DMS114 treated with DMSO at 0.1 percent for 48 hours (cell line): Measurements from ENCODE around the gene NECAP2.
A peak's percentile ranks its signal among the peaks of the same experiment; 100 is the strongest.

Source experiments
- DNase-seq: peaks from one replicate; lab custom pipeline; 2025; ENCODE audit not compliant: unreplicated experiment; lab: John Stamatoyannopoulos, UW

The NECAP2 gene

DNA sequence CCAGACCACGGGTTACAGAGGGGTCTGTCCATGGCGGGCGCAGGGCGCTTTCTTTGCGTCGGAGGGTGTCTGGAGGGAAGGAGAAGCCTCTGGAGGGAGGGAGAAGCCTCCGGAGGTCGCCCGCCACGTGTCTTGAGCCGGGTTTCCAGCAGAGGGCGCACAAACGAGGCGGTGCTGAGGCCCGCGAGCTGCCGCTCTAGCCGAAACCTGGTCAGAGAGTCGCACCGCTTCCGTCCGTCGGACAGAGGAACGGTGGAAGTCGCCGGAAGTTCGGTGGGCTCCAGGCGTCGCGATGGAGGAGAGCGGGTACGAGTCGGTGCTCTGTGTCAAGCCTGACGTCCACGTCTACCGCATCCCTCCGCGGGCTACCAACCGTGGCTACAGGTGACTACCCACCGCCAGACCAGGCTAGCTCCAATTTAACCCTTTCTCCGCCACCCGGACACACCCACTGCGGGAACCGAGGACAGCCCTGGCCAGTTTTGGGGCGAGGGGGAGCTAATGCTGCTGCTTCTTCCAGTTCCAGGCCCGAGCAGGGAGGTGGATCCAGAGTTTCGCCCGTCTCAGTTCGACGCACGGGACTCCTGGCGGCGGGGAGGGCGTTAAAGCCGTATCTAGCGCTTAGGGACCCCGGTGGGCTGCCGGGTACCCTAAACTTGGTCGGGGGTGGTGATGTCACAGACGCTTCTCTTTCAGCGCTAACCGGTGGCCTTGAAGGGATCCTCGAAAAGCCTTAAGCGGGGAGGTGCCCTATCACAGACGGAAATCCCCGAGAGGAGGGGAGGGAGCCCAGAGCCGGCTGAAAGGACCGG lies at the start of gene NECAP2:
NECAP2 (plus strand) TSS at position 255 of the 812 bp plus-strand sequence; CDS start at position 293, 38 bp downstream.
- DNase-seq, result peak; percentile 94

- DNase-seq, result no peak
Measured at GRCh38 chr1:16391411-16391810, 49.1 kb upstream of the NECAP2 start.

GRCh38 chr1:16392740-16393569 lies 47.6 kb upstream of the NECAP2 start:
- no peak for DNase-seq

- no peak for DNase-seq
Measured at GRCh38 chr1:16393570-16394521, 46.7 kb upstream of the NECAP2 start.

DNA sequence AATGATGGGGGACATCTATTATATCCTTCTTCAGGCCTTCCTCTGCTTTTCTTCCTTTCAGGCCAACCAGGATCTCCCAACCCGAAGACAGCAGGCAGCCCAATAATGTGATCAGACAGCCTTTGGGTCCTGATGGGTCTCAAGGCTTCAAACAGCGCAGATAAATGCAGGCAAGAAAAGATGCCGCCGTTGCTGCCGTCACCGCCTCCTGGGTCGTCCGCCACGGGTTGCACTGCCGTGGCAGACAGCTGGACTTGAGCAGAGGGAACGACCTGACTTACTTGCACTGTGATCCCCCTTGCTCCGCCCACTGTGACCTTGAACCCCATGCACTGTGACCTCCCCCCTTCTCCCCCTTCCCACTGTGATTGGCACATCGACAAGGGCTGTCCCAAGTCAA lies 45.5 kb upstream of the NECAP2 start:
- no peak for DNase-seq

DNA sequence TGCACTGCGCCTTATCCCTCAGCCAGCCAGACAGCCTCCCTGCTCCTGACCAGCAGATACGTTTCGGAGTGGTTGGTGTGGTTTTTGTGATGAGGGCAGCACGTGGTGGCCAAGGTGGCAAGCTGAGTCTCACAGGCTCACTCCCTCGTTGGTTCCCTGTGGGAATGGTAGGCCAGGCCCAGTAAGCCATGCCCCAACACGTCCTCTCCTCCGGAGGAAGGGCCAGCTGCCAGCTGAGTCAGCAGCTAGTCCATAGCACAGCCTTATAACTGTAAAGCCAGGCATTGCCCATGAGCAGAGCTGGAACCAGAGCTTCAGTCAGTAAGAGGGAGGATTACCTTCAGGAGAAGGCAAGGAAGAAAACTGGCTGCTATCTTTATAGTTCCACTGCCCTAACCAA lies 43.9 kb upstream of the NECAP2 start:
- no peak for DNase-seq

GRCh38 chr1:16397120-16397519 lies 43.4 kb upstream of the NECAP2 start:
- DNase-seq, result no peak

GRCh38 chr1:16398371-16398953 lies 42.1 kb upstream of the NECAP2 start:
- no peak for DNase-seq

- no peak for DNase-seq
Measured at GRCh38 chr1:16402742-16403141, 37.8 kb upstream of the NECAP2 start.

DNA sequence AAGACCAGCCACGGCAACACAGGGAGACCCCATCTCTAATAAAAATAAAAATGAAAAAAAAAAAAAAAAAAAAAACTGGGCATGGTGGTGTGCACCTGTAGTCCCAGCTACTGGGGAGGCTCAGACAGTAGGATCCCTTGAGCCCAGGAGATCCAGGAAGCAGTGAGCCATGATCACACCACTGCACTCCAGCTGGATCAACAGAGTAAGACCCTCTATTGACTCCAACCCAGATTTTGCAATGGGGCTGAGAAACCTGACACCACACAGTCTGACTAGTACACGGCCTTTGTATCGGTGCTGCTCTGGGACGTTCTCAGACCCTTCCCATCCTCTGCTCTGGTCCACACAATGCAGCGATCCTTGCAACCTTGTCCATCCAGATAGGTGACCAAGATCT lies 35.1 kb upstream of the NECAP2 start:
- no peak for DNase-seq

DNA sequence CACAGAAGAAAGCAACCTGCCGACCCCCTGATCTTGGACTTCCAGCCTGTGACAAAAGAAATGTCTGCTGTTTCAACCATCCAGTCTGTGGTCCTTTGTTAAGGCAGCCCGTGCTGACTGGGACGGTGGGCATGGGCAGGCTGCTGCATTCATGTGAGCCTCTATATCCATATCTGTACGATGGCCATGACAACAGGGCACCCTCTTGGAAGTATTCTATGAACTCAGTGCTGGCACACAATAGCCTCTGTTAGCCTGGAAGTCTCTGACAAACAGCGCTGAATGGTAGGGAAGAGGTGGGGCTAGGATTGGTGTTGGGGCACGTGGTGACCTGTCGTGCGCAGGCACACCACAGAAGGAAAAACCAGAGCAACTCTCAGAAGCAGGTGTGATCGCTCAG lies 33.7 kb upstream of the NECAP2 start:
- no peak for DNase-seq

DNA sequence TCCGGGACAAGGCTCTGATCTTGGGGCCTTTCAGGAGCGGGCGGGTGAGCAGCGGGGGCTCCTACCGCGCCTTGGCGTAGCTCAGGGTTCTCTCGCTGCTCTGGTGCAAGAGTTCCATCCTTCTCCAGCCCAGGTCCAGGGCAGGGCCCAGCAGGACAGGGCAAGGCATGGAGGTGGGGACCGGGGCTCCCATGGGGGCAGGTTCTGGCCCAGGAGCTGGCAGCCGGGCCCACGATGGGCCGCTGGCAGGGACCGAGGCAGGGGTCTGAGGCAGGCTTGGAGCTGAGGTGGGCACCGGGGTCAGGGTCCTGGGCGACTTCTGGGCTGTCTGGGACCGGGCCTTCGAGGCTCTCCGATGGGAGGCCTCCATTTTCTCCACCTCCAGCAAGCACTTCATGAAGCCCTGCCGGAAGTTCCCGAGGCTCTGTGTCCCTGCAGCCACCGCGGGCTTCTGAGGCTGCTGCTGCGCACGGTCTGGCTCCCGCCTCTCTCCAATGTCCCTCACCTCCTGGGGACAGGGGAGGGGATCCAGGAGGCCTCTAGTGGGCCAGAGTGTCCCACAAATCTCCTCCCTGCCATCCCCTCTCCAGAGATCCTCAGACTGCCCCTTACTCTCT lies 30.9 kb upstream of the NECAP2 start:
- DNase-seq, result no peak

DNA sequence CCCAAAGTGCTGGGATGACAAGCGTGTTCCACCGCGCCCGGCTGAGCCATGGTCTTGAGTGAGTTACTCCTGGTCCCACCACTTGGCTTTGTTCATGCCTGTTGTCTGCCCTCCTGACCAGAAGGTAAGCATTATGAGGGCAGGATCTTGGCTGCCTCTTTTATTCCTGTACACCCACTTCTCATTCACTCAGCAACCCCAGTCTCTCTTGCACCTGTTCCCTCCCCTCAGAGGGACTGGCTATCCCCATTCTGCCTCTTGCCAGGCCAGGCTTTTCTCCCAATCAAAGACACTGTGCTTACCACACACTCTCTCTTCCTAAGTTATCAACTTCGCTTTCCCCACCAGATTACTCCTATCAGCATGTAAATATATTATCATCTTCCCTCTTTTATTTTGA lies 29.7 kb upstream of the NECAP2 start:
- DNase-seq, result no peak

DNA sequence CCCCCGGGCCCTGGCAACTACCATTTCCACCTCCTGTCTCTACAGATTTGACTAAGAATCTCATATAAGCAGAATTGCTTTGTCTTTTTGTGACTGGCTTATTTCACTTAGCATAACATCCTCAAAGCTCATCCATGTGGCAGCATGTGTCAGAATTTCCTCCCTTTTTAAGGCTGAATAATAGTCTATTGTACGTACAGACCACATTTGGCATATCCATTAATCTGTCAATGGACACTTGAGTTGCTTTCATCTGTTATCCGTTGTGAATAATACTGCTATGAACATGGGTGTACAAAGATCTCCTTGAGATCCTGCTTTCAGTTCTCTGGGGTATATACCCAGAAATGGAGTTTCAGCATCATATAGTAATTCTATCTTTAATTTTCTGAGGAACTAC lies 27.3 kb upstream of the NECAP2 start:
- no peak for DNase-seq

DNA sequence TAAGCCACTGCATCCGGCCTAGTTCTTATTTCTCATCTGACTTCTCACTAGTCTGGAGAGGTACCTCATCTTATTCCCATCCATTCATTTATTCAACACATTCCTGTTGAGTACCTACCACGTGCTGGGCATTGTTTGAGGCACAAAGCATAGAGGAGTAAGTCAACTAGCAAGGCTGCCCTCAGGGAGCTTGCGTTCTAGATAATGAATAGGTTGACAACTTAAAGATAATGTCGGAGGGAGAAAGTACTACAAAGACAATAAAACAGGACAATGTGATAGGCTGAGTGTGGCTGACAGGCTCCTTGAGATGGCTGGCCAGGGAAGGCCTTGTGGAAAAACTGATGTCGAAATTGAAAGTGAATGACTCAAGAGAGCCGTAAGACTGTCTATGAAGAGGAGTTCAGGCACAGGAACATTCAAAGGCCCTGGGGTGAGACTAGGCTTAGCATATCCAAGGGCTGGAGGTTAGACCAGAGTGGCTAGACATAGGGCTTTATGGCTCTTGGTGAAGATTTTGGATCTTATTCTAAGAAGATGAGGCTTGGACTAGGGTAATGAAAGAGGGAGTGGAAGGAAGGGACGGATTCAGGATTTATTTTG lies 21.6 kb upstream of the NECAP2 start:
- no peak for DNase-seq

GRCh38 chr1:16420424-16421118 lies 20.0 kb upstream of the NECAP2 start:
- DNase-seq, result no peak

DNA sequence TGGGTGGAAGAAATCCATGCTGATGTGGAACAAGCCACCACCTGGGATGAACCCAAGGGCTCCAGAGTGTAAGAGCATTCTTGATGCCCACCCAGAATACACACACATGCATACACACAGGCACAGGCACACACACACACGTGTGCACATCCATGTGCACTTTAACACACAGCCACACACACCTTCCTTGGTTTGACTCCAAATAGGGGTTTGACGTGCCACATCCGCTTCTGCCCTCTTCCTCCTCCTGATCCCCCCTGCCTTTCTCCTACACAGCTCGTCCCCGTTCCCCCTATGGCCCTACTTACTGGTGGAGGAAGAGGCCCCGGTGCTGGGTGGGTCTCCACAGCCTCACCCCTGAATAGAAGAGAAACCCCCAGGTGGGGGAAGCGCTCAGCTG lies 19.3 kb upstream of the NECAP2 start:
- no peak for DNase-seq

GRCh38 chr1:16422041-16422440 lies 18.5 kb upstream of the NECAP2 start:
- no peak for DNase-seq
